SK-N-MC (cell line): ENCODE data around the gene CACNG1.

Experiments
- EZH2 ChIP-seq: fragments of 200-600 bp; sonication (generic); IDR thresholded peaks from one replicate; pipeline ENCODE4 v1.6.1; 2017; ENCODE audit warnings: antibody characterized with exemption
- POLR2AphosphoS5 ChIP-seq: IDR thresholded peaks from 2 replicates; pipeline ENCODE4 v1.6.1; 2012; ENCODE audit warnings: mild to moderate bottlenecking, low read depth, low read length, borderline replicate concordance

DNA sequence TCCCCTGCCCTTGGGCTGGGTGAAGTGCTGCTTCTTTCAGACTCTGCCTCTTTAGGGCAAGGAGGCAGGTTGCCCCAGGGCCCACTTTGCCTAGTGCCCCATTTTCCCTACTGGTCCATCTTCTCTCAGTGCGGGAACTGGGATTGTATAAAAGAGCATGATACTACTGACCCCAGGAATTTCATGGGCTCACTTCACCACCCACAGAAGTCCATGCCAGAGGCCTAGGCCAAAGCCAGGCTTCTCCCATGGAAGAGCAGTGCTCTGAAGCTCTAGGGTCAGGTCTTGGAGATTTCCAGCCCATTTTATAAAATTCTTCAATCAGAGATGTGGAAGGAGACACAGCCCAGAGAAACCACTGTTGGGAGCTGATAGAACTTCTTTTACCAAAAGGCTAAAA is 5.7 kb downstream of the CACNG1 start:
- TF ChIP-seq EZH2 (no peak), POLR2AphosphoS5 (no peak)
